PC-3 (cell line): Measurements from ENCODE around the gene DDX17.

Experiments
- CTCF ChIP-seq: fragments of 300-600 bp; sonication (generic); conservative IDR thresholded peaks from 2 replicates; pipeline ENCODE4 v1.5.1; 2017; ENCODE audit warnings: antibody characterized with exemption, low read depth, mild to moderate bottlenecking, low read length
- EZH2 ChIP-seq: fragments of 300-600 bp; sonication (generic); IDR thresholded peaks from one replicate; pipeline ENCODE4 v1.6.1; 2017; ENCODE audit warnings: antibody characterized with exemption, mild to moderate bottlenecking, low read length; ENCODE audit not compliant: unreplicated experiment

GRCh38 chr22:38524429-38524828 is 18.3 kb upstream of the DDX17 start:
- TF ChIP-seq CTCF (no peak), EZH2 (no peak)
